NAMALWA (cell line): ENCODE data around the gene OR6B1.
A peak's percentile ranks its signal among the peaks of the same experiment; 100 is the strongest.
"Not testable (repeated sequence)": the region's sequence is repeated elsewhere in the genome, so short reads cannot be mapped to it uniquely, and the experiment has no call there.

Source experiments
- DNase-seq: peaks from one replicate; pipeline ENCODE4 v3.0.0-alpha.2; 2015; ENCODE audit warnings: low spot score

The OR6B1 gene

DNA sequence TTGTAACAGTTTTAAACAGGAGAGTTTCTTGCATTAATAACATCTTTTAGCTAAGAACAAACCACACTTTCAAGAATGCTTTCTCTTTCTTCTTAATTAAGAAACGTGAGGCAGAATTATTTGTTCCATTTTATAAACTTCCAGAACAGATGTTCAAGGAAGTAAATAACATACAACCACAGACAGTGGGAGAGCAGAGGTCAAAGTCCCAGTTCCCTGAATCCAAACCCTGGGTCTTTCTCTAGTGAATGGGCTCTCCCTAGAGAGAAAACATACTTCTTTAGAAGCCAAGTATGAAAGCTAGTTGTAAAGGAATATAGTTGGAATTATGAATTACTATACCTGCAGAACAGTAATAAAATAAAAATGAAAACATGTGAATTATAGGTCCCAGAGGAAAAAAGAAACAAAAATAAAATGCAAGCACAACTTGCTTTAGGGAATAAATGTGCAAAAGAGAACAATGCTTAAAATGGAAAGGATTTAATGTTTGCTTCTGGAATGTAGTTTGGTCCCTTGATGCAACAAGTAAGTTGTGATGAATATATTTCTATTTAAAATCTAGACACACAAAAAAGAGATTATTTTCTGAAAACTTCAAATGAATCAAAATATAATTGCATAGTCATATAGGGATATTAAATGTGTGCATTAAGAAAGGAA is 6.0 kb downstream of the OR6B1 start:
- DNase-seq: no peak

GRCh38 chr7:144006692-144007042 is 6.5 kb downstream of the OR6B1 start:
- no peak for DNase-seq

DNA sequence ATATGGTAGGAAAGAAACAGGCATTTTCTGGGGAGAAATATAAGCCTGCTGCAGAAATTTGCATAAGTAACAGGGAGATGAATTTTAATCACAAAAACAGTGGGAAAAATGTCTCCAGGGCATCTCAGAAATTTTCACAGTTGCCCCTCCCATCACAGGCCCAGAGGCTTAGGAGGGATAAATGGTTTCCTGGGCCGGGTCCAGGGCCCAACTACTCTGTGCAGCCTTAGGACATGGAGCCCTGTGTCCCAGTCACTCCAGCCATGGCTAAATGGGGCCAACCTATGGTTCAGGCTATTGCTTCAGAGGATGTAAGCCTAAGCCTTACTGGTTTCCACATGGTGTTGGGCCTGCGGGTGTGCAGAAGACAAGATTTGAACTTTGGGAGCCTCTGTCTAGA is 9.2 kb downstream of the OR6B1 start:
- DNase-seq: no peak

DNA sequence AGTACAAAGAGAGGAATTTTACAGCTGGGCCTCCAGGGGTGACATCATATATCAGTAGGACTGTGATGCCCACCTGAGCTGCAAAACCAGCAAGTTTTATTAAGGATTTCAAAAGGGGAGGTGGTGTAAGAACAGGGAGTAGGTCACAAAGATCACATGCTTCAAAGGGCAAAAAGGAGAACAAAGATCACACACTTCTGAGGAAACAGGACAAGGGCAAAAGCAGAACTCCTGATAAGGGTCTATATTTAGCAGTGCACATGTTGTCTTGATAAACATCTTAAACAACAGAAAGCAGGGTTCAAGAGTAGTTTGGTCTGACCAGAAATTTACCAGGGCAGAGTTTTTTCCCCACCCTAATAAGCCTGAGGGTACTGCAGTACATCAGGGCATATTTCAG is 9.9 kb downstream of the OR6B1 start:
- not testable (repeated sequence) for DNase-seq

GRCh38 chr7:144010821-144011220 is 10.7 kb downstream of the OR6B1 start:
- DNase-seq: not testable (repeated sequence)

DNA sequence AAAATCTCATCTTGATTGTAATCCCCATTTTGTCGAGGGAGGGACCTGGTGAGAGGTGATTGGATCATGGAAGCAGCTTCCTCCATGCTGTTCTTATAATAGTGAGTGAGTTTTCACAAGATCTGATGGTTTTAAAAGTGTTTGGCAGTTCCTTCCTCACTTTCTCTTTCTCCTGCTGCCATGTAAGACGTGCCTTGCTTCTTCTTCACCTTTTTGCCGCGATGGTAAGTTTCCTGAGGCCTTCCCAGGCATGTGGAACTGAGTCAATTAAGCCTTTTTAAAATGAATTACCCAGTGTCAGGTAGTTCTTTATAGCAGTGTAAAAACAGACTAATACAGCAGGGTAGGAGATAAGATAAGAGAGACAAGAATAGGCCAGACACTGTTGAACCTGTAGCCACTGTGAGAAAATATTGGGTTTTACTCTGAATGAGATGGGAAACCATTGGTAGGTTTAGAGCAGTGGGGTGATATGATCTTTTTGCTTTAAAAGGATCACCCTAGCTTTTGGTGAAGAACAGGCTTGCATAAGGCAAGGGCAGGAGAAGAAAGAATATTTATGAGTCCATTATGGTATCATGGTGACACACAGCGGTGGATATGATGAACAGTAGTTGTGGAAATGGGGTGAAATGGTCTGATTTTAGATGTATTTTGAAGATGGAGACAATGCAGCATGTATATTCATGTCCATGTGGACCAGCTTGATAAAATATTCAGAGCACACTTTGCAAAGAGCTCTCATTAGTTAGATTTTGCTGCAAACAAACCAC is 11.5 kb downstream of the OR6B1 start:
- DNase-seq: no peak

GRCh38 chr7:144018065-144018464 is 17.9 kb downstream of the OR6B1 start:
- DNase-seq: no peak

DNA sequence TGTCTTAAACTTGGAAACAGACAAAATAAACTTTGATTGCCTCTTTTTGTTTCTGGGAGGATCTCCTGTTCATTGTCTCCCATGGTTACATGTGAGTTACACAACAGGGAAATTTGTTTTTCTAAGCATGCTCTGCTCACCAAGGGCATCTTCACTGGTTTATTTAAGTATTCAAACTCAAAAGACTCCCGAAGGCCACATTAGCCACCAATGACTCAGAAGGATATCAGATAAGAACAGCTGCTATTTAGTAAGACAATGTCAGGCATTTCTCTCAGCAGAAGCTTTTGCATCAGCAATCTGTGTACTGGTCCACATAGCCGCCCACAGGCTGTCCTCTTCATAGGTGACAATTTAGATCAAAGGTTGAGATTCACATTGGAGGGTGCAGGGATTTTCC is 19.3 kb downstream of the OR6B1 start:
- no peak for DNase-seq

DNA sequence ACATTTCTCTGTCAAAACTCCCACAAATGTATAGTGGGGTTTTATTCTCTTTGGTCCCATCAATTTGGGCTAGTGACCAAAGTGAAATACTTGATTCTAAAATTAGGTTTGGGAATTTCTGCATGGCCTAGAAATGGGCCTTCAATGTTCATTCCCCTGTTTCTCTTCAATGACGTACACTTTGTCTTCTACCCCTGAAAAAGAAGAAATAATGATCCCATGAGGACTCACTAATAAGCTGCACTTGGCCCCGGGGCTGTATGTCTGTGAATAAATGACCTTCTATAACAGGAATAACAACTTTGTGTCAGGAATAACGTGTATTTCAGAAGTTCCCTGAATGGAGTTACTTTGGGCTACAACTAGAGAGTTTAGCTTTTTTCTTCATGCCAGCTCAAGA is 20.2 kb downstream of the OR6B1 start:
- no peak for DNase-seq

- DNase-seq: no peak
Observed at GRCh38 chr7:144022169-144022568, 22.0 kb downstream of the OR6B1 start.

GRCh38 chr7:144023171-144023827 is 23.2 kb downstream of the OR6B1 start:
- no peak for DNase-seq

DNA sequence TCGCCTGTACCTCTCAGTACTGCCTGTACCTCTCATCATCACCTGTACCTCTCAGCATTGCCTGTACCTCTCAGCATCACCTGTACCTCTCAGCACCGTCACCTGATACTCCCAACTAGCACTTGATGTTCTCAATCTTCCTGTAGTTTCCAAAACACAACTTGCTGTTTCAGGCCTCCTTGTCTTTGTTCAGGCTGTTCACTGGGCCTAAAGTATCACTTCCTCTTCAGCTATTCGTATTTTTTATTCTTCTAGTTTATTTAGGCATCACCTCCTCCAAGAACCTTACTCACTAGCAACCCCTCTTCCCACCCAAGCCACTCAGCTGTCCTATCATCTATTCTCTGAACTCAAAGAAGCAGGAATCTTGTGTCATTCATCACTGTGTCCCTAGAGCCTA is 24.1 kb downstream of the OR6B1 start:
- DNase-seq: no peak

DNA sequence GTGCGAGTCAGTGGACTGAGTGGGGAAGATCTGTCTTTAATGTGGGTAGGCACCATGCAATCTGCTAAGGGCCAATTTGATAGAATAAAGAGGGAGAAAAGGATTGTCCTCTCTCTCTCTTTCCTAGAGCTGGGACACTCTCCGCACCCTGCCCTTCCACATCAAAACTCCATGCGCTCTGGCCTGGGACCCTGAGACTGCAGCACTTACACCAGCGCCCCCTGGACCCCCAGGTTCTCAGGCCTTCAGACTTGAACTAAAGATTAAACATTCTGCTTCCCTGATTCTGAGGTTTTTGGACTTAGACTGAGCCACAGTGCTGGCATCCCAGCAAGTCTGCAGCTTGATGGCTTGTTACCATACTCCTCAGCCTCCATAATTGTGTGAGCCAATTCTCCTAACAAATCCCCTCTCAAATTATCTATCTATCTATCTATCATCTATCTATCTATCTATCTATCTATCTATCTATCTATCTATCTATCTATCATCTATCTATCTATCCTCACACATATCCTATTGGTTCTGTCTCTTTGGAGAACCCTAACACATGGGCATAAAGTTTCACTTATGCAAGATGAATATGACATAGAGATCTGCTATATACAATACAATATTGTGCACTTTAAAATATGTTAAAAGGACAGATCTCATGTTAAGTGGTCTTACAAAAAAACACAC is 26.2 kb downstream of the OR6B1 start:
- DNase-seq: no peak

GRCh38 chr7:144027070-144027469 is 26.9 kb downstream of the OR6B1 start:
- peak; percentile 28 for DNase-seq

DNA sequence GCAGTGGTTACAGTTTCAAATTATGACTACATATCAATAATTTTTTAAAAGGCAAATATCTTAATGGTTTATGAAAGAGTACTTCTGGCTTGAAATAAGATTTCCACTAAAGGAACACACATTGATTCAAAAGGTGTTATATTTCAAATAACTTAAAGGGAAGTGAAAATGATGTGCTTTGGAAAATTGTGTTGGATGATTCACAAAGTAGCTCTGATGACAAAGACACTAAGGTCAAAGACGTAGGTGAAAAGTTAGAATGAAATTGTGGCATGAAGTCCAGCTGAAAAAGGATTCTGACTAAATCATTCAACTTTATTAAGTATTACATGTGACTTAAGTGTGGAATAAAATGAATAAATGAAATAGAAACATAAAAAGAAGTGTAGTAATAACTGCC is 27.9 kb downstream of the OR6B1 start:
- no peak for DNase-seq

DNA sequence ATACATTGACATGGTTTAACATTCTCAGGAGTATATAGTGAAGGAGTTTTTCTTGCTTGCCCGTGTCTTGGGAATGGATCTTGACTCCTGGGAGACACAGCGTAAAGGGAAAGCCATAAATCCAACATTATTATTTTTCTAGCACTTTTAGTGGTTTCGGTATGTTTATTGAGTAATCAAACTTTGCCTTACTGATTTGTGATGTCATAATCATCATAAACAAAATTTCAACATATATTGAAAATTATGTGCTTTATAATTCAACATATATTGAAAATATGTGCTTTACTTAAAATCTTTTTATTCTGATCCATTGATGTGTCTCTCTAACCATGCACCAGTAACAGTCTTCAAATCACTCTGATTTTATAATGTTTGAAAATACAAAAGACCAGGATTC is 28.4 kb downstream of the OR6B1 start:
- no peak for DNase-seq

DNA sequence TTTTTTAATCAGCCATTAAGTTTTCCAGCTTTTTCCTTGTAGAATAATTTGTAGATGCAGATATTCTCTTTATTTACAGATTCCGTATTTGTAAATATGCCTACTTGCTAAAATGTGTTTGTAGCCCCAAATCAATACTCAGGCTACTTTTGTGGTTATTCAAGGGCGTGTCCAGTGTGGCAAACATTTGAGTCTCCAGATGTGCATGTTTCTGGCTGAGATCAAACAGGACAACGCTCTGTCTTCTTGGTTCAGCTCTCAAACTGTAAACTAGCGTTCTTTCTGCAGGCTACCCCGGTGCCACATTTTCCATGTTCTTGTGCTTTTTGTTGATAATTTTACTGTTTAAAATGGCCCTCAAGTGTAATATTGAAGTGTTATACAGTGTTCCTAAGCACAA is 32.4 kb downstream of the OR6B1 start:
- no peak for DNase-seq

- DNase-seq: no peak
Observed at GRCh38 chr7:144032985-144033709, 33.0 kb downstream of the OR6B1 start.

GRCh38 chr7:144035385-144035784 is 35.3 kb downstream of the OR6B1 start:
- no peak for DNase-seq

- DNase-seq: no peak
Observed at GRCh38 chr7:144036302-144036885, 36.3 kb downstream of the OR6B1 start.

GRCh38 chr7:144037414-144038035 is 37.4 kb downstream of the OR6B1 start:
- DNase-seq: no peak
